Gastrocnemius medialis (tissue), 4 donors: ENCODE results near the gene MYOM3.

Experiments
- POLR2A ChIP-seq, 2 donors: fragments of 450-650 bp; IDR thresholded peaks; one replicate each; pipeline ENCODE4 v1.6.1; 2017; ENCODE audit warnings: antibody characterized with exemption in 2 of 2, mild to moderate bottlenecking in 2 of 2, moderate library complexity in 2 of 2
- TF ChIP-seq, protein P1 (sequence below), 5 experiments: fragments of 450-650 bp in 3 of 5; fragments of 200-600 bp in 2 of 5; sonication (generic) in 2 of 5; IDR thresholded peaks in 4 of 5; conservative IDR thresholded peaks in 1 of 5; 1 replicate in 4 of 5; 2 replicates in 1 of 5; pipeline ENCODE4 v1.5.1; 2016 to 2019; ENCODE audit warnings: antibody characterized with exemption in 5 of 5, mild to moderate bottlenecking in 3 of 5, moderate library complexity in 3 of 5

DNA sequence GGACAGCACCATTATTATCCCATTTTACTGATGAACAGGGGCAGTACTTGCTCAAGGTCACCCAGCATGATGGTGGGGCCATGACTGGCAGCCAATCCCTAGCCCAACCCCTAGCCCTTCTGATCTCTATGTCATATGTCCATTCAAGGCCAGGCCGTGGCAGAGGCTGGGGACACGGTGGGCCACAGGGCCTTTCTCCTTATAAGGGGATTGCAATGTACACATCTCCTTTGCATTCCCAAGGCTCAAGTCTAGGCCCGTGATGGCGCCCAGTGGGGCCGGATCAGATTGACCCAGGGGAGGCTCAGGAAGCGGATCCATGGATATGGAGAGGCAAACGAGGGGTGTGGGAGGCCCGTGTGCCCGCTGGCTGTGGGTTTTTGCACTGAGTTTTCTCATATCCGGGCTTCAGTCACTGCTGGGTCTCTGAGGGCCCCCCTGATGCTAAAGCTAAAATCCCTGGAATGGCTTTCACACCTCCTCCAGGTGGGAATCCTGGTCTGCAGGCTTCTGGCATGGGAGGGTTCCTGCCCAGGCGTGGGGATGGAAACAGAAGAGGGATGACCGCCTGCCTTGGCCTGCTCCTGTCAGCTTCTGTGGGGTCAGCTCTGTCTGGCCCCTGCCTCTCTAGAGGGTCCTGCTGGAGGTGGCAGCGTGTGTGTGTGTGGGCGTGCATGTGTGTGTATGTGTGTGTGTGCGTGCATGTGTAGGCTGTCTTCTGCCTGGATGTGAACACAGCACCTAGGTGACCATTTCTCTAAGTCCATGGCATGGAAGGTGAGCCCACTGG, 2.1 kb downstream of the MYOM3 start:
- TF ChIP-seq, protein P1, sequence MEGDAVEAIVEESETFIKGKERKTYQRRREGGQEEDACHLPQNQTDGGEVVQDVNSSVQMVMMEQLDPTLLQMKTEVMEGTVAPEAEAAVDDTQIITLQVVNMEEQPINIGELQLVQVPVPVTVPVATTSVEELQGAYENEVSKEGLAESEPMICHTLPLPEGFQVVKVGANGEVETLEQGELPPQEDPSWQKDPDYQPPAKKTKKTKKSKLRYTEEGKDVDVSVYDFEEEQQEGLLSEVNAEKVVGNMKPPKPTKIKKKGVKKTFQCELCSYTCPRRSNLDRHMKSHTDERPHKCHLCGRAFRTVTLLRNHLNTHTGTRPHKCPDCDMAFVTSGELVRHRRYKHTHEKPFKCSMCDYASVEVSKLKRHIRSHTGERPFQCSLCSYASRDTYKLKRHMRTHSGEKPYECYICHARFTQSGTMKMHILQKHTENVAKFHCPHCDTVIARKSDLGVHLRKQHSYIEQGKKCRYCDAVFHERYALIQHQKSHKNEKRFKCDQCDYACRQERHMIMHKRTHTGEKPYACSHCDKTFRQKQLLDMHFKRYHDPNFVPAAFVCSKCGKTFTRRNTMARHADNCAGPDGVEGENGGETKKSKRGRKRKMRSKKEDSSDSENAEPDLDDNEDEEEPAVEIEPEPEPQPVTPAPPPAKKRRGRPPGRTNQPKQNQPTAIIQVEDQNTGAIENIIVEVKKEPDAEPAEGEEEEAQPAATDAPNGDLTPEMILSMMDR (IDR thresholded peaks at IDR 0.05 in 4 of 5, conservative IDR thresholded peaks at IDR 0.05 in 1 of 5) = no peak
- TF ChIP-seq POLR2A (IDR thresholded peaks at IDR 0.05) = no peak
